Panc1 (cell line): Measurements from ENCODE around the gene ZNF214.

Source experiments
- POLR2AphosphoS5 ChIP-seq: IDR thresholded peaks from 2 replicates; pipeline ENCODE4 v1.6.1; 2012; ENCODE audit warnings: mild to moderate bottlenecking, low read depth, low read length, moderate library complexity
- REST ChIP-seq, 2 experiments: IDR thresholded peaks; 2 replicates each; pipeline ENCODE4 v1.6.1; 2011 to 2012; ENCODE audit warnings: low read depth in 2 of 2, control low read depth in 1 of 2, low read length in 1 of 2, mild to moderate bottlenecking in 1 of 2, moderate library complexity in 1 of 2; ENCODE audit not compliant: insufficient read depth in 1 of 2
- SIN3A ChIP-seq: IDR thresholded peaks from 2 replicates; pipeline ENCODE4 v1.6.1; 2012; ENCODE audit warnings: low read depth, mild to moderate bottlenecking, low read length, moderate library complexity, borderline replicate concordance; ENCODE audit not compliant: insufficient read depth
- TCF7L2 ChIP-seq: IDR thresholded peaks from 2 replicates; pipeline ENCODE4 v1.6.1; 2011; ENCODE audit warnings: mild to moderate bottlenecking, low read depth, low read length, inconsistent platforms
- TF ChIP-seq, protein P1 (sequence below): fragments of 450-650 bp; IDR thresholded peaks from 2 replicates; pipeline ENCODE4 v1.5.1; 2017; ENCODE audit warnings: mild to moderate bottlenecking

DNA sequence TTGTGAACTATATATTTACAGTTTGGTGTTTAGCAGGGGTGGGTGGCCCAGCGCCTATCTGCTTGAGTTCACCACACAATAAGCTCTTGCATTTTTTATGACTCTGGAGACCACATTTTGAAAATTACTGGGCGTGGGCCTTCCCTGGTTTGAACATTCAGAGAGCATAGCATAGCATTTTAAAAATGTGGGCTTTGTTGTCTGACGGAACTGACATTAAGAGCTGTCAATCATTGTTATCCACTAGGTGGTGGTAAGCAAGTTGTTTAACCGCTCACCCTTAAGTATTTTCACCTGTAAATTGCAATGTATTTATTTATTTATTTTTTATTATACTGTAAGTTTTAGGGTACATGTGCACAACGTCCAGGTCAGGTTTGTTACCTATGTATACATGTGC lies 1.2 kb upstream of the ZNF214 start:
- TF ChIP-seq, protein P1, sequence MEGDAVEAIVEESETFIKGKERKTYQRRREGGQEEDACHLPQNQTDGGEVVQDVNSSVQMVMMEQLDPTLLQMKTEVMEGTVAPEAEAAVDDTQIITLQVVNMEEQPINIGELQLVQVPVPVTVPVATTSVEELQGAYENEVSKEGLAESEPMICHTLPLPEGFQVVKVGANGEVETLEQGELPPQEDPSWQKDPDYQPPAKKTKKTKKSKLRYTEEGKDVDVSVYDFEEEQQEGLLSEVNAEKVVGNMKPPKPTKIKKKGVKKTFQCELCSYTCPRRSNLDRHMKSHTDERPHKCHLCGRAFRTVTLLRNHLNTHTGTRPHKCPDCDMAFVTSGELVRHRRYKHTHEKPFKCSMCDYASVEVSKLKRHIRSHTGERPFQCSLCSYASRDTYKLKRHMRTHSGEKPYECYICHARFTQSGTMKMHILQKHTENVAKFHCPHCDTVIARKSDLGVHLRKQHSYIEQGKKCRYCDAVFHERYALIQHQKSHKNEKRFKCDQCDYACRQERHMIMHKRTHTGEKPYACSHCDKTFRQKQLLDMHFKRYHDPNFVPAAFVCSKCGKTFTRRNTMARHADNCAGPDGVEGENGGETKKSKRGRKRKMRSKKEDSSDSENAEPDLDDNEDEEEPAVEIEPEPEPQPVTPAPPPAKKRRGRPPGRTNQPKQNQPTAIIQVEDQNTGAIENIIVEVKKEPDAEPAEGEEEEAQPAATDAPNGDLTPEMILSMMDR: no peak; the same call in 1 of the 2 replicates
- TF ChIP-seq REST (IDR thresholded peaks at IDR 0.05; ENCODE audit: insufficient read depth in 1 of 2, low read depth in 2 of 2, low read length in 1 of 2): no peak
- TF ChIP-seq TCF7L2: no peak
- no peak for TF ChIP-seq POLR2AphosphoS5
- no peak for TF ChIP-seq SIN3A
